NCI-H1417 (cell line): Measurements from ENCODE around the gene C10orf120.
A peak's percentile ranks its signal among the peaks of the same experiment; 100 is the strongest.

Experiments used
- DNase-seq, 3 experiments: peaks; one replicate each; lab custom pipeline; 2025; lab: John Stamatoyannopoulos, UW

Gene C10orf120

DNA sequence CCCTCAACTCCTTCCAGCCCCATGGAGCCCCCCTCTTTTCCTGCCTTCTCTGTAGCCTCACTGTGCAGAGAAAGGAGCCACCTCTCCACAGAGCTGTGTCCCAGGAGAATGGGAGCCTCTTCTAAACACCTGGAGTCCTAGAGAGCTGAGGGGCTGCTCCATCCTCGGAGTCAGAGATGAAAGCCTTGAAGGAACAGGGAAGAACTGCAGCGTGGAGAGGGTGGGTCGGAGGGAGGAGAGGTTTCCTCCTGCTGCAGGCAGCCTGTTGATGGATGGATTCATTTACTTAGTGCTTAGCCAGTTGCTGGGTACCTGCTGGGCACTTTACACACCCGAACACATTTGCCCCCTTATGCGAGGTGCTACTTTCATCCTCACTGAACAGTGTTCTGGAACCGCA lies 39.0 kb downstream of the C10orf120 start:
- DNase-seq = no peak

DNA sequence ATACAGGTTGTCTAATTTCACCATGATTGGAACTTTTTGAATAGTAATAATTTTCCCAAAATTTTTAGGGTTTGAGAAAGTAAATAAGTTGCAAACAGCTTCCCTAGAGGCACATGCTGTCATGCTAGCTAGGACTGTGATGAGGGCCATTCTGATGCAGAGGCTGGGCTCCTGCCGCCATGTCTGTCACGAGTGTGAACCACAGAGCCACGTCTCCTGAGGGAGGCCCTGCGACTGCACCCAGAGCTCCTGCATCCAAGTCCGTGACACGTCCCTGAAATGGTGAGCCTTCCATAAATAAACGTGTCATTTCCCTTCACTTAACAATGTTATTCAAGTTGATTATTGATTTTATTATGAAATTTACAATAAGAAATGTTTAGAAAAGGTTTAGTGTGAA lies 40.0 kb downstream of the C10orf120 start:
- no peak for DNase-seq

DNA sequence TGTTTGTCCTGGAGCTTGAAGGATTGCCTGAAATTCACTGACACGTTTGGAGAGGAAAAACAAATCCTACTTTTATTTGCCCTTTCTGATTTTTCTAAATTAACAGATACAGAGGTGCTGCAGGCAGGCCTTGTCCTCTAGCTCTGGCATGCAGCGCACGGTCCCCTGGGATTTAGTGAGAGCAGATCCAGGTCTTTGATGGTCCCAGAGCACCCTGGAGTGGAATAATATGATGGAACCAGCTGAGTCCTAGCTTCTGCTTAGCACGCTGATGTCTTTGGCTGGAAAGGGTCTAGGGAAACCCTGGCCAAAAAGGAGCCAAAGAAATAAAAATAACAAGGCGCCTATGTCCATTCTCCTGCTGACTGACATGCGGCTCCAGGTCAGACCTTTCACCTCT lies 40.5 kb downstream of the C10orf120 start:
- DNase-seq = no peak

DNA sequence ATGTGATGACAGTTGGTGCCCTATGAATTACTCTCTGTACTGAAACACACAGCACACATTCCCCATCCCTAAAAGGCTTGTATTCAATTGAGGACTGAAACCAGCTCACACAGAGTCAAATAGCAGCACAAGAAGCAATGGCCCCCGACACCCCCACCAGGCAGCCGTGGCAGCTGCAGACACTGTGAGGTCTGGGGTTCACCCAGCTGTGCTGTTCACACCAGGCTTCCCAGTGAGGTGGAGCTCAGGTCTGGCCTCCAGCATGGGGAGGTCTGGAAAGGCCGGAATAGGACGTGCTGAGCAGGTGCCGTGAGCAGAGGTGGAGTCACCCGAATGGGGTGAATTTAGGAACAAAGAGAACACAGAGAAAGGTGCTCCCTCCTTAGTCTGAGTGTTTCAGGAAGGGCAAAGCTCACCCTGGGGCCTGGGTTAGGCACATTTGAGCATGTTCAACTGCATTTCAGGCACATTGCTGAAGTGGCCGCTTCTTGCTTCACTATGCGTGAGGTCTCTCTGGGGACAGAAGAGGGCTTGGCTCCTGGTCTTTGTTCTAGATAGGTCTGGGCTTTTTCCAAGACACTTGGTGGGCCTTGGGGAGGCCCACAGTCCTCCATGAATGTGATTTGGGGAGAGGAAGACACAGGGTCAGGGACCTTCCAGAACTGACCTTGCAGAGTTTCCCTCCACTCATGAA lies 41.1 kb downstream of the C10orf120 start:
- DNase-seq = no peak

DNA sequence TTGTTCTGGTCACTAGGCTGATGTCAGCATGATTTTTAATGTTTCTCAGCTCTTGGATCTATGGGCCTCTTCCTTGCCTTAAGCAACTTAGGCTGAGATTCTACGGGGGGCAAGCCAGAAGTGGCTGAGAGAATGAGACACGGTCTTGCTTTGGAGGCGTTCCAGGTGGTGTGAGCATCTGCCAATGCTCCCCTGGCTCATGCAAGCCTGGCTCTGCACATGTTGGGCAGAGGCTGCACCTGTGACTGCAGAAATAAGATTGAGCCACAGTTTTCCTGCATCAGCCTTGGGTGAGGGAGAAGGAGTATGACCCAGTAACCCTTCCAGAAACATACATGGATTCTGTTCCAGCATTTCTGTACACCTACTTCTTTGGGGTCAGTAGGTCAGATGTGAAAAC lies 41.9 kb downstream of the C10orf120 start:
- no peak for DNase-seq

DNA sequence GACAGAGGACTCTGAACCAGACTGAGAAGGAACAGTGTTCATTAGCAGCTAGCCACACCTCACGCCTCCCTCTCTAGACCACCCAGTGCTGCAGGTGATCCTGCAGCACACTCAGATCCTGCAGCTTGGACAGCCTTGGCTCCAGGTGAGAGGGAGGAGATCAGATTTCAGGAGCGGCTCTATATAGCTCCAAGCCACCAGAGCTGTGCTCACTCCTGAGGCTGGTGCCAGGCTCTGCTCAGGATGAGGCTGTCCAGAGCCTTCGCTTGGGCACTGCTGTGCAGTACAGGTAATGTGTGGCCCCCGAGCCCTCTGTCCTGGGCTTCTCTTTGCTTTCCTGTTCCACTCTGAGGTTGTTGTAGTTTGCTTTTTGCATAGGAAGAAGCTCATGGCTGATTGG lies 42.4 kb downstream of the C10orf120 start:
- no peak for DNase-seq

DNA sequence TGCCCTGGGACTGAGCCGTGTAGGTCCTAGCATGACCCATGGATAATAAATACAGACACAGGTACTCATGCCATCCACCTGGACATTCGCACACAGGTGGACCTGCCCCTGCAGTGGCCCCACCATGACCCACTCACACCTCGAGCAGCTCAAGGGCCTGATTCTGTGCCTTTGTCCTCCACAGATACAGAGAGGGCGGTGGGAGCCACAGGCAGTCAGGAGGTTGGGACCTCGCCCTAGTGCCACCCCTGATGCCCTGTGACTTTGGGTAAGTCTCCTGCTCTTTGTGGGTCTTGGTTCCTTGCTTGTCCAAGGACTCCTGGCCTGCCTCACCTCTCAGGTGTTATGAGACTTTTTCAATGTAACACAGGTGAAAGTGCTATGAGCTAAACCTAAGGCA lies 42.9 kb downstream of the C10orf120 start:
- no peak for DNase-seq

DNA sequence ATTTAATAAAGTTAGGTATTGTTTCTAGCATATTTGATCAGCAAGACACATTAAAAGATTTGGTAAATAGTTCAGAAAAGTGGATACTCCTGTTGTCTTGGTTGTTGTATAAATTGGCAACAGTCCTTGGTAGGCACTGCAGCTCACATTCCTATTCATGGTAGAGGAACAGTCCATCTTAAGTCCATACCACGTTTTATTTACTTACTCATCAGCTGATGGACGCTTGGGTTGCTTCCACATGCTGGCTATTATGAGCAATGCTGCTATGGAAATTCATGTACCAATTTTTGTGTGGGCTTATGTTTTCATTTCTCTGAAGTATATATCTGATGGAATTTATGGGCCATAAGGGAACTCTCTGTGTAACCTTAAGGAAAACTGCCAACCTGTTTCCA lies 43.3 kb downstream of the C10orf120 start:
- DNase-seq = no peak

DNA sequence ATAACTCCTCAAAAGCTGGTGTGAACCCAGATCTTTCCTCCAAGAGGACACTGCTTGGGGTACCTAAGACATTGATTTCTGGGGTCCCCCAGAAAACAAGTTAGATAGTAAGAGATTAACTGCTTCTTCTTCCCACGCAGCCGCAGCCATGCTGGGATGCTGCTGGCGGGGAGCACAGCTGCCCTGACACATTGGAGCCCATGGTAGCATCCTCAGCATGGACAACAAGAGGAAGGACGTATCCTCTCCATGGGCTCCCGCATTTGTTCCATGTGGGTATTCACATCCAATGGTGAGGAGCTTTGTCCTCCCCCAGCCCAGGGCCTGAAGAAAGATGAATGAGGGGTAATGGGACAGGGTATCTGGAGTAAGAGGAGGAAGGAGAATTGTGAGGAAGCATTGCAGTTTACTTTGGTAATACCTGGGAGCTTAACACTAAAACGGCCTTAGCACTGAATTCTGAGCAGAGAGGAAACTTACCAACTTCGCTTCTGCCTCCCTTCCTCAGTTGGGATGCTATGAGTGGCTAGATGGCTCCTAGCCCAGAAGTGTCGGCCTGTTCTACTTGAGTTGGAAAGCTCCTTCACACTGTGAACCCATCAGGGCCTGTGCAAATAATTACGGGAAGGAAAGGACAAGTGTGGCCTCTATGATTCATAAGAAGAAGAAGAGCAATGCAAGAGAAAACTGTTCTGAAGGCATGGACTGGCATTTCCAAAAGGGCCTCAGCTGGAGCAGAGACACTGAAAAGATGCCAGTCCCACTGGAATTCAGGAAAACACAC lies 43.9 kb downstream of the C10orf120 start:
- no peak for DNase-seq

DNA sequence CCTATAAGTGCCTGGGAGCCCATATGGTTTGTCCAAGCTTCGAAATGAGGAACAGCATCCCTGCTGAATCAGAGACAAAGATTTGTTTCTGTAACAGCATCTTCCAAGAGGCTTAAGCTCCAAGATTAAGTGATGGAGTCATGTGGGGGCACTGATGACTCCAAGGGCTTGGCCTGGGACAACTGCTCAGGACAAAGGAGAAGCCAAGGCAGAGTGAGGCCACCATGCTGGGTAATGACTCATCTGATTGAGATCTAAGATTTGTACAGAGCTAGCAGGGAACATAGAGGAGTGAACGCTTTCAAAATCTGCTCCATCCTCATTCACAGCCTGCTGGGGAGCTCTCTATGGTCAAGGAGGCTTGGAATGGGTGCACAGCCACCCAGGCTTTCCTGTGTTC lies 49.3 kb downstream of the C10orf120 start:
- no peak for DNase-seq

DNA sequence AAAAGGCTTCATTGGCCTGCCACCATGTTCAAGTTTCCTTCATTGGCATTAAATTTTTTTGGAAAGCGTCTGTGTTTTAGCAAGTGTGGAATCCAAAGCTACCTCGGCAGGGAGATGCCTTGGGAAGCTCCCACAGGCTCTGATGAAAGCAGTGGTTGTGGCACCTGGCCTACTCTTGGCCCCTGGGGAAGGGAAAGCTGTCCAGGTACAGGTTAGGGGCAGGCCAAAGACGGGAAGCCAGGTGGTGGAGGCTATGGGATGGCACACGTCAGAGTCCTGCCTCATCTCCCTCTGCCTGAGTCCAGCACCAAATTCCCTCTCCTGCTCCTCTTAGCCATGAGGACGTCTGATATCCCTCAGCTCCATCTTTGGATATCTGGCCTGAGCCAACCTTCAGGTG lies 49.7 kb downstream of the C10orf120 start:
- DNase-seq = no peak

DNA sequence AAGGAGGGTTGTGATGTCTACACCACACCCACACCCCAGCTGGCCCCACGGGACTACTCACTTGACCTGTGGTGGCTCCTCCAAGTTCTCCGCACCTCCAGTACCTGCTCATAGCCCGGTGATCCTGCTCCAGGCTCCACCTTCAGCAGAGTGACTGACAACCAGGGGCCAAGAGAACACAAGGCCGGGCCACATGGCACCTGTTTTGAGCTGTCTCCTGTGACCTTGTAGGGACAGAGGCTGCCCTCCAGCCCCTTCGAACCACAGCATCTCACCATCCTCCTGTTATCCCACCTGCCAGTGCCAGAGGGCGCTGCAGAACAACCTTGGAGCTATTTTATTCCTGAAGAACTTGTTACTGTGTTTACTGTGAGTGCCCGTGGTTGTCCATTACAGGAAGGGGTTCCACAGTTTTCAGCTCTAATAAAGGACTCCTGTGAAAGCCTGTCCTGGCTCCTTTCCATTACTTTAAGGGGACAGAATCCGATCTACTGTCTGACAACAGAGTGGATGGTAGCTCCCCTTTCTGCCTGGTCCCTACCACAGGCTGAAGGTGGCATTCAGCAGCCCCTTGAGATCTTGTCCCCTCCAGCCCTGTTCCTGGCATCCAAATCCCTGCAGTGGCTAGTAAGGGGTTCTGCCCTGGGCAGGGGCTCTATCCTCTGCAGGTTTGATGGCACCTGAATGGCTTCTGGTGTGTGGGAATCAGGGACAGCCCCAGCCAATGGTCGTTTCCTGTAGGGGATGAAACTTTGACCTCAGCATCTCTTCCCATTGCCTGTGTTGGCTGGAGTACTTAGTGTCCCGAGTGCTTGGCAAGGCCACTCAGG lies 50.8 kb downstream of the C10orf120 start:
- peak; percentile 11 to 62 (median 12) for DNase-seq
